ENCODE measurements around the gene PDE6A. TPM values are rescaled to one million over a fixed set of nuclear protein-coding genes. Genes with fewer than 3 reads are reported as not detected.

PDE6A gene
- total and polyA plus RNA-seq, 9 of the 15 experiments (the other 6 are each of a cell fraction or from before 2014, with no cell fraction given), result 0.01 to 0.04 (median 0.01) TPM; not detected in 6

DNA sequence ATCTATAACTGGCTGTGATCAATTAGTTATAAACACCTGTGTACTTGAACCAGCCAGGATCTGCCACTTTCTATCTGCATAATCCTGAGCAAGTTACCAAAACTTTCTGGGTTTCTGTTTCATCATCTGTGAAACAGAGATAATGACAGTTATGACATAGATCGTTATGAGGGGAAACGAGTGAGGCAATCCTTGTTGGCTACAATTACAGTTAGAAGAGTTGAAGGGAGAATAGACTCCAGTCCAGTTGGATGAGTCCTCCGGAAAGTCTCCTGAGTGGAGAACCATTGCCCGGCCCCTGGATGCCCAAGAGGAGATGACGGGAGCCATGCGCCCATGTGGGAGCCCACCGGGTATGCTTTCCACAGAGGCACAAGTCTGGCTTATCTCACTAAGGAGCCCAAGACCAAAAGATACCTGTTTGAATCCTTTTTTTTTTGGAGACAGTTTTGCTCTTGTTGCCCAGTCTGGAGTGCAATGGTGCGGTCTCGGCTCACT lies 4.5 kb downstream of the PDE6A start (continued):
- TF ChIP-seq, protein P1, sequence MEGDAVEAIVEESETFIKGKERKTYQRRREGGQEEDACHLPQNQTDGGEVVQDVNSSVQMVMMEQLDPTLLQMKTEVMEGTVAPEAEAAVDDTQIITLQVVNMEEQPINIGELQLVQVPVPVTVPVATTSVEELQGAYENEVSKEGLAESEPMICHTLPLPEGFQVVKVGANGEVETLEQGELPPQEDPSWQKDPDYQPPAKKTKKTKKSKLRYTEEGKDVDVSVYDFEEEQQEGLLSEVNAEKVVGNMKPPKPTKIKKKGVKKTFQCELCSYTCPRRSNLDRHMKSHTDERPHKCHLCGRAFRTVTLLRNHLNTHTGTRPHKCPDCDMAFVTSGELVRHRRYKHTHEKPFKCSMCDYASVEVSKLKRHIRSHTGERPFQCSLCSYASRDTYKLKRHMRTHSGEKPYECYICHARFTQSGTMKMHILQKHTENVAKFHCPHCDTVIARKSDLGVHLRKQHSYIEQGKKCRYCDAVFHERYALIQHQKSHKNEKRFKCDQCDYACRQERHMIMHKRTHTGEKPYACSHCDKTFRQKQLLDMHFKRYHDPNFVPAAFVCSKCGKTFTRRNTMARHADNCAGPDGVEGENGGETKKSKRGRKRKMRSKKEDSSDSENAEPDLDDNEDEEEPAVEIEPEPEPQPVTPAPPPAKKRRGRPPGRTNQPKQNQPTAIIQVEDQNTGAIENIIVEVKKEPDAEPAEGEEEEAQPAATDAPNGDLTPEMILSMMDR (IDR thresholded peaks at IDR 0.05 in 2 of 3, conservative IDR thresholded peaks at IDR 0.05 in 1 of 3; ENCODE audit: insufficient read depth in 2 of 3, low read depth in 1 of 3, low read length in 3 of 3), result no peak
- TF ChIP-seq TEAD2 (tag; IDR thresholded peaks at IDR 0.05) (no peak), ZKSCAN8 (CRISPR knock-in tag; IDR thresholded peaks at IDR 0.05) (no peak), ZNF444 (CRISPR knock-in tag; IDR thresholded peaks at IDR 0.05) (no peak), TSC22D4 (tag; IDR thresholded peaks at IDR 0.05) (no peak), NONO (IDR thresholded peaks at IDR 0.05; ENCODE audit: low read depth in 2 of 2, low read length in 1 of 2) (no peak), ZNF263 (CRISPR knock-in tag; IDR thresholded peaks at IDR 0.05; ENCODE audit: borderline replicate concordance) (no peak), ZNF41 (CRISPR knock-in tag; conservative IDR thresholded peaks at IDR 0.05) (no peak), GTF2F1 (IDR thresholded peaks at IDR 0.05; ENCODE audit: low read depth, low read length) (no peak), ZNF717 (CRISPR knock-in tag; IDR thresholded peaks at IDR 0.05) (no peak), TEAD1 (CRISPR knock-in tag; IDR thresholded peaks at IDR 0.05) (no peak), ZNF133 (CRISPR knock-in tag; IDR thresholded peaks at IDR 0.05) (no peak), THRAP3 (IDR thresholded peaks at IDR 0.05; ENCODE audit: borderline replicate concordance) (no peak), MCM7 (IDR thresholded peaks at IDR 0.05) (no peak), PHTF2 (CRISPR knock-in tag; IDR thresholded peaks at IDR 0.05) (no peak), BMI1 (IDR thresholded peaks at IDR 0.05; ENCODE audit: low read length) (no peak), ZNF699 (CRISPR knock-in tag; IDR thresholded peaks at IDR 0.05; ENCODE audit: insufficient replicate concordance) (no peak), ZNF384 (IDR thresholded peaks at IDR 0.05; ENCODE audit: low read depth, low read length) (no peak; the same call in 1 of the 2 replicates)
- TF ChIP-seq, protein P2, sequence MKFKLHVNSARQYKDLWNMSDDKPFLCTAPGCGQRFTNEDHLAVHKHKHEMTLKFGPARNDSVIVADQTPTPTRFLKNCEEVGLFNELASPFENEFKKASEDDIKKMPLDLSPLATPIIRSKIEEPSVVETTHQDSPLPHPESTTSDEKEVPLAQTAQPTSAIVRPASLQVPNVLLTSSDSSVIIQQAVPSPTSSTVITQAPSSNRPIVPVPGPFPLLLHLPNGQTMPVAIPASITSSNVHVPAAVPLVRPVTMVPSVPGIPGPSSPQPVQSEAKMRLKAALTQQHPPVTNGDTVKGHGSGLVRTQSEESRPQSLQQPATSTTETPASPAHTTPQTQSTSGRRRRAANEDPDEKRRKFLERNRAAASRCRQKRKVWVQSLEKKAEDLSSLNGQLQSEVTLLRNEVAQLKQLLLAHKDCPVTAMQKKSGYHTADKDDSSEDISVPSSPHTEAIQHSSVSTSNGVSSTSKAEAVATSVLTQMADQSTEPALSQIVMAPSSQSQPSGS (CRISPR knock-in tag; IDR thresholded peaks at IDR 0.05), result no peak
- TF ChIP-seq, protein P3, sequence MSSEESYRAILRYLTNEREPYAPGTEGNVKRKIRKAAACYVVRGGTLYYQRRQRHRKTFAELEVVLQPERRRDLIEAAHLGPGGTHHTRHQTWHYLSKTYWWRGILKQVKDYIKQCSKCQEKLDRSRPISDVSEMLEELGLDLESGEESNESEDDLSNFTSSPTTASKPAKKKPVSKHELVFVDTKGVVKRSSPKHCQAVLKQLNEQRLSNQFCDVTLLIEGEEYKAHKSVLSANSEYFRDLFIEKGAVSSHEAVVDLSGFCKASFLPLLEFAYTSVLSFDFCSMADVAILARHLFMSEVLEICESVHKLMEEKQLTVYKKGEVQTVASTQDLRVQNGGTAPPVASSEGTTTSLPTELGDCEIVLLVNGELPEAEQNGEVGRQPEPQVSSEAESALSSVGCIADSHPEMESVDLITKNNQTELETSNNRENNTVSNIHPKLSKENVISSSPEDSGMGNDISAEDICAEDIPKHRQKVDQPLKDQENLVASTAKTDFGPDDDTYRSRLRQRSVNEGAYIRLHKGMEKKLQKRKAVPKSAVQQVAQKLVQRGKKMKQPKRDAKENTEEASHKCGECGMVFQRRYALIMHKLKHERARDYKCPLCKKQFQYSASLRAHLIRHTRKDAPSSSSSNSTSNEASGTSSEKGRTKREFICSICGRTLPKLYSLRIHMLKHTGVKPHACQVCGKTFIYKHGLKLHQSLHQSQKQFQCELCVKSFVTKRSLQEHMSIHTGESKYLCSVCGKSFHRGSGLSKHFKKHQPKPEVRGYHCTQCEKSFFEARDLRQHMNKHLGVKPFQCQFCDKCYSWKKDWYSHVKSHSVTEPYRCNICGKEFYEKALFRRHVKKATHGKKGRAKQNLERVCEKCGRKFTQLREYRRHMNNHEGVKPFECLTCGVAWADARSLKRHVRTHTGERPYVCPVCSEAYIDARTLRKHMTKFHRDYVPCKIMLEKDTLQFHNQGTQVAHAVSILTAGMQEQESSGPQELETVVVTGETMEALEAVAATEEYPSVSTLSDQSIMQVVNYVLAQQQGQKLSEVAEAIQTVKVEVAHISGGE (CRISPR knock-in tag; IDR thresholded peaks at IDR 0.05), result 0 out of 6 replicates have a peak, but pooled peaks of 1 of the 3 experiments have one; percentile 15
